ENCODE data around the gene MEGF11.

Gene MEGF11

DNA sequence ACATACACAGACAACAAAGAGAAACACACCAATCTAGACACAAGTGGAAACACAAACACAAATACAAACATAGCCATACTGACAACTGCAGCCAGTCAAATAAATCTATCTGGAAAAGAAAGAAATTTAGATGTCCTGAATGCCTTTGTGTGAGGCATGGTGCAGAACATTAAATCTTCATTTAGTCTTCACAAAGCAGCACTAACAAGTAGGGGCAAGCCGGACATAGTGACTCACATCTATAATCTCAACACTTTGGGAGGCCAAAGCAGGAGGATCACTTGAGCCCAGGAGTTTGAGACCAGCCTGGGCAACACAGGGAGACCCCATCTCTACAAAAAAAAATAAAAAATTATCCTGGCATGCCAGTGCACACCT, 11.7 kb downstream of the MEGF11 start:
- no peak for TF ChIP-seq PAX5 (IDR thresholded peaks at IDR 0.05; ENCODE audit: insufficient read depth, low read length, severe bottlenecking)
- TF ChIP-seq POLR2A (IDR thresholded peaks at IDR 0.05; ENCODE audit: low read depth, low read length), result no peak
- TF ChIP-seq TAF1 (IDR thresholded peaks at IDR 0.05; ENCODE audit: low read depth, low read length), result no peak
- TF ChIP-seq SPI1 (IDR thresholded peaks at IDR 0.05; ENCODE audit: low read depth, low read length), result no peak
- no peak for TF ChIP-seq POU2F2 (IDR thresholded peaks at IDR 0.05; ENCODE audit: low read depth, low read length)
- no peak for TF ChIP-seq POLR2AphosphoS5 (IDR thresholded peaks at IDR 0.05; ENCODE audit: low read depth, low read length)
- DNase-seq (ENCODE audit: insufficient read length, low spot score) (no peak), FAIRE-seq (no peak)

GRCh38 chr15:66241087-66241907, 12.3 kb downstream of the MEGF11 start:
- TF ChIP-seq POLR2AphosphoS5 (IDR thresholded peaks at IDR 0.05; ENCODE audit: low read depth, low read length) (no peak), POU2F2 (IDR thresholded peaks at IDR 0.05; ENCODE audit: low read depth, low read length) (peak; percentile 63; the same call in 1 of the 2 replicates), TAF1 (IDR thresholded peaks at IDR 0.05; ENCODE audit: low read depth, low read length) (no peak), SPI1 (IDR thresholded peaks at IDR 0.05; ENCODE audit: low read depth, low read length) (no peak; the same call in 1 of the 2 replicates)
- no peak for DNase-seq (ENCODE audit: insufficient read length, low spot score)
- FAIRE-seq, result peak; percentile 58

DNA sequence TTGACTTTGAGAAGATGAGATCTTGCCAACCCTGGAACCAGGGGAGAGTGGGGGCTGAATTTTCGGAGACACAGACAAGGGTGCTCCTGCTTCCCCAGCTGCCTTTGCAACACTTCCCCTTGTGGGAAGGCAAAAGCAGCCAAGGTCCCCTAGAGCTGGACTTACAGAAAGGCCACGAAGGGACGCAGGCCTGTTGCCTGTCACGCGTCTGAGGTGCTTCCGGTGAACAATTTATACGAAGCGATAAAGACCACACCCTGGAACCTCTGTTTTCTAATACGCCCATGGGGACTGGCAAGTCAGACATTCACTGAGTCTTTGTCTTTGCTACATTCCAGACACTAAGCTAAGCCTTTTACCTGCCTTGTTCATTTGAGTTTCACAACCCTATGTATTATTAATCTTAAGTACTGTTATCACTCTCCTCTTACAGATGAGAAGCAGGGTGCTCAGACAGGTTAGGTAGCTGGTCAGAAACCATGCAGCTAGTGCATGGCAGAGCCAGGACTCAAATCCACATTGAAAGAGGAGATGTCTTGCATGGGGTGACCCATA, 13.2 kb downstream of the MEGF11 start:
- TF ChIP-seq POLR2AphosphoS5 (IDR thresholded peaks at IDR 0.05; ENCODE audit: low read depth, low read length) (no peak), SPI1 (IDR thresholded peaks at IDR 0.05; ENCODE audit: low read depth, low read length) (no peak), POLR2A (IDR thresholded peaks at IDR 0.05; ENCODE audit: low read depth, low read length) (no peak), TAF1 (IDR thresholded peaks at IDR 0.05; ENCODE audit: low read depth, low read length) (no peak), POU2F2 (IDR thresholded peaks at IDR 0.05; ENCODE audit: low read depth, low read length) (no peak), PAX5 (IDR thresholded peaks at IDR 0.05; ENCODE audit: insufficient read depth, low read length, severe bottlenecking) (no peak)
- no peak for DNase-seq (ENCODE audit: insufficient read length, low spot score)
- FAIRE-seq, result no peak

DNA sequence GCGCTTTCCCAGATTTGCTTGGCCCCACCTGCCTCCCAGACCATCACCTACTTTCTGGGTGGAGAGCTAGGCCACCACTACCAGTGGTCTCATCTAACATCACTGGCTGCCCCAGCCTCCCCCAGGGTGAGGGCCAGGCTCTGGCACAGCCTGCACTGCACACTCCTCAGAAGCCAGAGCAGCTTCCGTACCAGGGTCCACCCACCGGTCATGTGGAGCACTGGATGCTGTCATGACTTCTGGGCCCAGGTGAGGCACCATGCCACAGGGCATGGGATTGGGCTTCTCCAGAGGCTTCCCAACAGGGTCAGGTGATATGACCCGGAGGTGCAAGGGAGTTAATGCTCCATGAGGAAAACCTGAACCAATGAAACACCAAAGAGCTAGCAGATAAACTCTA, 14.0 kb downstream of the MEGF11 start:
- FAIRE-seq (no peak), DNase-seq (ENCODE audit: insufficient read length, low spot score) (no peak)
- no peak for TF ChIP-seq PAX5 (IDR thresholded peaks at IDR 0.05; ENCODE audit: insufficient read depth, low read length, severe bottlenecking)
- no peak for TF ChIP-seq POLR2A (IDR thresholded peaks at IDR 0.05; ENCODE audit: low read depth, low read length)
- TF ChIP-seq TAF1 (IDR thresholded peaks at IDR 0.05; ENCODE audit: low read depth, low read length), result no peak

DNA sequence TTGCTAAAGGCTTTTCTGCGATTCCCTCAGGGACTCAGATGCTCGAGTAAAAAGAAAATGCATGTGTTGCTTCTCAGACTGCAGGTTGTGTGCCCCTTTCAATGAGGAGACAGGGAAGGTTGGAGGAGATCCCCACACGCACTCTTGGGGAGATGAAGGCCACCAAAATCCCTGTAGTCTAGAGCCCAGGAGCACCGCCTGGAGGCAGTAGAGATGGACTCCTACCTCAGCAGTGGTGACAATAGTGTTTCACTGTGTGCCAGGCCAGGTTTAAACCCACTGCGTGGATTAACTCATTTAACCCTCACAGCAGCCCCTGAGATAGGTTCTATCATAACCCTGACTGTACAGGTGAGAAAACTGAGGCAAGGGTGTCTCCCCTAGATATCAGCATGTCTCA, 15.2 kb downstream of the MEGF11 start:
- DNase-seq (ENCODE audit: insufficient read length, low spot score), result no peak
- TF ChIP-seq POLR2A (IDR thresholded peaks at IDR 0.05; ENCODE audit: low read depth, low read length), result no peak
- TF ChIP-seq POLR2AphosphoS5 (IDR thresholded peaks at IDR 0.05; ENCODE audit: low read depth, low read length), result no peak
- no peak for TF ChIP-seq PAX5 (IDR thresholded peaks at IDR 0.05; ENCODE audit: insufficient read depth, low read length, severe bottlenecking)
- no peak for TF ChIP-seq POU2F2 (IDR thresholded peaks at IDR 0.05; ENCODE audit: low read depth, low read length)
- no peak for TF ChIP-seq TAF1 (IDR thresholded peaks at IDR 0.05; ENCODE audit: low read depth, low read length)
- no peak for TF ChIP-seq SPI1 (IDR thresholded peaks at IDR 0.05; ENCODE audit: low read depth, low read length)
- FAIRE-seq, result no peak

- no peak for FAIRE-seq
- no peak for DNase-seq (ENCODE audit: insufficient read length, low spot score)
These were observed 15.9 kb downstream of the MEGF11 start for GRCh38 chr15:66237513-66238235.

DNA sequence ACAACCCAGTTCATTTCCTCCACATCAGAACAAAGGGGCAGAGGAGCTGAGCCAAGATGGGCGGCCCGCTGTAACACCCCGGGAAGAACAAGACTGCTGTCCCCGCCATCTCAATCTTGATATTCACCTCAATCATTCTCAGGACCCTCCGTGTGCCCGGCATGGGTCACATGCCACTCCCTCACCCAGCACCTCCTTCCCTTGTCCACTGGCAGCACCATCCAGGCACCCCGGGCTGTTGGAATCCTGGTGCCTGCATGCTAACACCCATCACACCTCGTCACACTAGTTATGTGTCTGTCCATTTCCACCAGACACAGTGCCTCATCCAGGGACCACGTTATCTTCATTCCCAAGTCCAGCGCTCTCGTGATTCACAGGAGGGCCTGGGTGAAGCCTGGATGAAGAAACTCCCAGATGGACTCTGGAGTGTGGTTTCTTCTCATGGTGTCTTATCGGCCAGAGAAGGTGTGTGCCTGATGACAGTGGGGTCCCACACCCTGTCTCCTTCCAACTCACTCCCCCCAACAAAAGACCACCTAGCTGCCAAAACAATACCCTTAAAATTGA, 16.7 kb downstream of the MEGF11 start:
- DNase-seq (ENCODE audit: insufficient read length, low spot score) (no peak), FAIRE-seq (no peak)
- TF ChIP-seq POU2F2 (IDR thresholded peaks at IDR 0.05; ENCODE audit: low read depth, low read length) (no peak), PAX5 (IDR thresholded peaks at IDR 0.05; ENCODE audit: insufficient read depth, low read length, severe bottlenecking) (no peak), SPI1 (IDR thresholded peaks at IDR 0.05; ENCODE audit: low read depth, low read length) (no peak), POLR2A (IDR thresholded peaks at IDR 0.05; ENCODE audit: low read depth, low read length) (no peak), TAF1 (IDR thresholded peaks at IDR 0.05; ENCODE audit: low read depth, low read length) (no peak), POLR2AphosphoS5 (IDR thresholded peaks at IDR 0.05; ENCODE audit: low read depth, low read length) (no peak)

More at GRCh38 chr15:66237513-66238235, 15.9 kb downstream of the MEGF11 start:
- TF ChIP-seq PAX5 (IDR thresholded peaks at IDR 0.05; ENCODE audit: insufficient read depth, low read length, severe bottlenecking) (no peak), POLR2A (IDR thresholded peaks at IDR 0.05; ENCODE audit: low read depth, low read length) (no peak), TAF1 (IDR thresholded peaks at IDR 0.05; ENCODE audit: low read depth, low read length) (no peak), POU2F2 (IDR thresholded peaks at IDR 0.05; ENCODE audit: low read depth, low read length) (no peak), SPI1 (IDR thresholded peaks at IDR 0.05; ENCODE audit: low read depth, low read length) (no peak), POLR2AphosphoS5 (IDR thresholded peaks at IDR 0.05; ENCODE audit: low read depth, low read length) (no peak)

DNA sequence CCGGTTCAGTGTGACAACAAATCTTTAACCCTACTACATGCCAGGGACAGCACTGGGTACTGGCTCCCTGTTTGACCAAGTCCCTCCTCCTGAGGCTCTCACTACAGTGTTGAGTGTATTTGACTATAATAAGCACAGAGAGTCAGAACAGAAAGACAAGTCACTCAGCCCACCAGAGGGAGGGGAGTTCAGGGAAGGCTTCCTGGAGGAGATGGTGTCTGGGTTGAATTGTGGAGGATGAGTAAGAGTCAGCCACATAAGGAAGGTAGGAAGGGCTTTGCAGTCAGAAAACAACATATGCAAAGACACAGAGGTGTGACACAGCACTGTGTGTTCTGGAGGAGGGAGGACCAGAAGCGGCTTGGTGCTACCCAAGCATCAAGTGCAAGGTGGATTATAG, 17.7 kb downstream of the MEGF11 start:
- TF ChIP-seq POLR2A (IDR thresholded peaks at IDR 0.05; ENCODE audit: low read depth, low read length), result no peak
- TF ChIP-seq SPI1 (IDR thresholded peaks at IDR 0.05; ENCODE audit: low read depth, low read length), result no peak
- no peak for TF ChIP-seq POLR2AphosphoS5 (IDR thresholded peaks at IDR 0.05; ENCODE audit: low read depth, low read length)
- TF ChIP-seq PAX5 (IDR thresholded peaks at IDR 0.05; ENCODE audit: insufficient read depth, low read length, severe bottlenecking), result no peak
- no peak for TF ChIP-seq POU2F2 (IDR thresholded peaks at IDR 0.05; ENCODE audit: low read depth, low read length)
- no peak for TF ChIP-seq TAF1 (IDR thresholded peaks at IDR 0.05; ENCODE audit: low read depth, low read length)
- FAIRE-seq, result no peak
- DNase-seq (ENCODE audit: insufficient read length, low spot score), result no peak

- FAIRE-seq, result no peak
- no peak for TF ChIP-seq TAF1 (IDR thresholded peaks at IDR 0.05; ENCODE audit: low read depth, low read length)
- no peak for TF ChIP-seq PAX5 (IDR thresholded peaks at IDR 0.05; ENCODE audit: insufficient read depth, low read length, severe bottlenecking)
- no peak for TF ChIP-seq POLR2A (IDR thresholded peaks at IDR 0.05; ENCODE audit: low read depth, low read length)
- TF ChIP-seq POLR2AphosphoS5 (IDR thresholded peaks at IDR 0.05; ENCODE audit: low read depth, low read length), result no peak
- no peak for TF ChIP-seq SPI1 (IDR thresholded peaks at IDR 0.05; ENCODE audit: low read depth, low read length)
- TF ChIP-seq POU2F2 (IDR thresholded peaks at IDR 0.05; ENCODE audit: low read depth, low read length), result no peak
- no peak for DNase-seq (ENCODE audit: insufficient read length, low spot score)
These were observed 18.8 kb downstream of the MEGF11 start for GRCh38 chr15:66234798-66235197.

All from GM12891 (cell line).